SU-DHL-6 (cell line): Measurements from ENCODE around the gene LSP1.

ENCODE experiments used
- CTCF ChIP-seq: fragments of 200-600 bp; sonication (generic); IDR thresholded peaks from one replicate; pipeline ENCODE4 v1.5.1; 2017; ENCODE audit warnings: antibody characterized with exemption, mild to moderate bottlenecking, low read length, moderate library complexity; ENCODE audit not compliant: insufficient read depth, poor library complexity, severe bottlenecking
- EZH2phosphoT487 ChIP-seq: fragments of 200-600 bp; sonication (generic), shearing (Covaris generic); conservative IDR thresholded peaks from 2 replicates; pipeline ENCODE4 v1.6.1; 2018; ENCODE audit warnings: mild to moderate bottlenecking, antibody characterized with exemption, low read length, moderate library complexity, mixed read lengths

GRCh38 chr11:1932681-1933080 is 79.8 kb downstream of the LSP1 start:
- TF ChIP-seq CTCF = no peak
- TF ChIP-seq EZH2phosphoT487 = no peak
